MG63 (cell line): ENCODE results near the gene CRHR2. TPM values are rescaled to one million over a fixed set of nuclear protein-coding genes. Genes with fewer than 3 reads are reported as not detected.

ENCODE experiments used
- DNase-seq: peaks from one replicate; pipeline ENCODE4 v3.0.0-alpha.2; 2020
- H3K27me3 ChIP-seq: fragments of 250-450 bp; sonication (Bioruptor Pico); 2 replicates; pipeline ENCODE4 v1.5.1; 2020; ENCODE audit warnings: mild to moderate bottlenecking, moderate library complexity
- H3K36me3 ChIP-seq: fragments of 250-450 bp; sonication (Bioruptor Pico); 2 replicates; pipeline ENCODE4 v1.5.1; 2020; ENCODE audit warnings: mild to moderate bottlenecking, moderate library complexity
- H3K4me3 ChIP-seq: fragments of 250-450 bp; sonication (Bioruptor Pico); 2 replicates; pipeline ENCODE4 v1.5.1; 2020; ENCODE audit warnings: mild to moderate bottlenecking, moderate library complexity
- H3K9me3 ChIP-seq: fragments of 250-450 bp; sonication (Bioruptor Pico); 2 replicates; pipeline ENCODE4 v1.5.1; 2020; ENCODE audit warnings: mild to moderate bottlenecking, moderate library complexity
- total RNA-seq: library from RNA; depleted of rRNA; stranded (reverse); fragments of >200 nt; shearing (Covaris generic); gene quantifications from 2 replicates; pipeline ENCODE4 v1.2.3, GENCODE V29; 2014; ENCODE audit warnings: low replicate concordance; rRNA removed

The CRHR2 gene
- total RNA-seq, 1 experiment from 2014 or later = not detected

DNA sequence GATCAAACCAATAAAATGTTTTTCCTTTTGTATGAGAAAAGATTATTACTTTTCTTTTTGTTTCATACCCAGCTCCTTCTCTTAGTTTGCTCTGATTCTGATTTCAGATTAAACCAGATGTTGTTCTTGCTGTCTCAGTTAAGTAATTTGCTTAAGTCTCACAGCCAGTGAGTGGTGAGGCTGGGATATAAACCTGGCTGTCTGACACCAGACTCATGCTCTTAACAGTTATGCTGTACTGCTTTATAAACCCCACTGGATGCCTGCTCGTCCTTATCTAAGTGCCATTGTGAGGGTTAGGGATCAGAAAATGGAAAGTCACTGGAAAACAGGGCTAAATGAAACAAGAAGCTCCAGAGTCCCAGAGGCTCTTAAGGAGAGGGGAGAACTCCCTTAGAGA lies 63.3 kb downstream of the CRHR2 start:
- Histone ChIP-seq H3K27me3 (no peaks in the 10 kb centered on the region), H3K9me3 (no peaks in the 10 kb centered on the region), H3K36me3 (peaks cover 97% of the 10 kb centered on the region), H3K4me3 (no peak overlapping the region)
- no peak for DNase-seq

DNA sequence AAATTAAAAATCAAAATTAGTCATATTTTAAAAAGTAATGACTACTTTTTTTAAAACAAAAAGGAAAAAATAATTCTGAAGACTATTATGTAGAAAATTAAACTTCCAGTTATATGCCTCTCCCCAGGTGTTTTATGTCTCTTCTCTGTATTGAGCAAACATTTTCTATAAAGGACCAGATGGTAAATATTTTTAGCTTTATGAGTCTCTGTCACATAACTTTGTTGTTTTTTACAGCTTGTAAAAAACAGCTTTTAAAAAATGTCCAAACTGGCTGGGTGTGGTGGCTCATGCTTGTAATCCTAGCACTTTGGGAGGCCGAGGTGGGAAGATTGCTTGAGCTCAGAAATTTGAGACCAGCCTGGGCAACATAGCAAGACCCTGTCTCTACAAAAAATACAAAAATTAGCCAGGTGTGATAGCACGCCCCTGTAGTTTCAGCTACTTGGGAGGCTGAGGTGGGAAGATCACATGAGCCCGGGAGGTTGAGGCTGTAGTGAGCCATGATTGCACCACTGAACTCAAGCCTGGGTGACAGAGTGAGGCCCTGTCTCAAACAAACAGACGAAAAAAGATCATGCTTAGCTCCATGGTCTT lies 64.1 kb downstream of the CRHR2 start:
- Histone ChIP-seq H3K27me3 (no peaks in the 10 kb centered on the region), H3K9me3 (no peaks in the 10 kb centered on the region), H3K36me3 (peaks cover 97% of the 10 kb centered on the region), H3K4me3 (no peak overlapping the region)
- no peak for DNase-seq

DNA sequence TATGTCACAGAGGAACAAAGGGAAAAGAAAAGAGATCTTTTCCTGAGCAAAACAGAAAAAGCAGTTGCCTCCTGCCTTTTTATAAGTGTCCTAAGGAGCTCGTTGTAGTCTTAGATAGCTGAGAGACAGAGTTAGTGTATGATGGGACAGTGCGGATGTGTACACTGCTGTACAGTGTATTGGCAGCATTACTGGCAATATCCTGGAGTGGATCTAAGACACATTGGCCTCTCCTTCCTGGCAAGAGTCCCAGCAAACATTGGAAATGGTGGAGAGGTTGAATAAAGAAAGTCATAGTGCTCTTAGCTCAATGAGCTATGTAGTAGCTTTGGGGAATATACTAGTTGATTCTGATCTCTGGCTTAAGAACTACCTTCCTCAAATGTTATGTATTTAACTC lies 64.9 kb downstream of the CRHR2 start:
- H3K4me3 ChIP-seq = no peak overlapping the region
- H3K9me3 ChIP-seq = no peaks in the 10 kb centered on the region
- DNase-seq = no peak
- peaks cover 99% of the 10 kb centered on the region for H3K36me3 ChIP-seq
- no peaks in the 10 kb centered on the region for H3K27me3 ChIP-seq

DNA sequence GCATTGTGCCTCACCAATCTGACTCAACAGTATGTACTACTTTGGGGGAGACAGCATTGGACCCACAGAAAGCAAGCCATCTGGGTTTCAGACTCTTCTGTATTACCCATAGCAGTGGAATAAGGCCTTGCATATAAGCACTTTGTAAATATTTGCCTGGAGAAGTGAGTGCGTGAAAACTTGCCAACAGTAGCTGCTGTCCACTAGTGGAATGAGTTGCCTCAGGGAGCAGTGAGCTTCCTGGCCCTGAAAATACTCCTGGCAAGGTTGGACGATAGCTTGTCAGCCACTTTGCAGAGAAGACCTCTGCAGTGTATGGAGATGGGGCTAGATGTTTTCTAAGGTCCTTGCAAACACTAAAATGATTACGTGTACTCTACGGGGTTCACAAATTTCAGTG lies 65.9 kb downstream of the CRHR2 start:
- no peak for DNase-seq
- peaks cover 99% of the 10 kb centered on the region for H3K36me3 ChIP-seq

DNA sequence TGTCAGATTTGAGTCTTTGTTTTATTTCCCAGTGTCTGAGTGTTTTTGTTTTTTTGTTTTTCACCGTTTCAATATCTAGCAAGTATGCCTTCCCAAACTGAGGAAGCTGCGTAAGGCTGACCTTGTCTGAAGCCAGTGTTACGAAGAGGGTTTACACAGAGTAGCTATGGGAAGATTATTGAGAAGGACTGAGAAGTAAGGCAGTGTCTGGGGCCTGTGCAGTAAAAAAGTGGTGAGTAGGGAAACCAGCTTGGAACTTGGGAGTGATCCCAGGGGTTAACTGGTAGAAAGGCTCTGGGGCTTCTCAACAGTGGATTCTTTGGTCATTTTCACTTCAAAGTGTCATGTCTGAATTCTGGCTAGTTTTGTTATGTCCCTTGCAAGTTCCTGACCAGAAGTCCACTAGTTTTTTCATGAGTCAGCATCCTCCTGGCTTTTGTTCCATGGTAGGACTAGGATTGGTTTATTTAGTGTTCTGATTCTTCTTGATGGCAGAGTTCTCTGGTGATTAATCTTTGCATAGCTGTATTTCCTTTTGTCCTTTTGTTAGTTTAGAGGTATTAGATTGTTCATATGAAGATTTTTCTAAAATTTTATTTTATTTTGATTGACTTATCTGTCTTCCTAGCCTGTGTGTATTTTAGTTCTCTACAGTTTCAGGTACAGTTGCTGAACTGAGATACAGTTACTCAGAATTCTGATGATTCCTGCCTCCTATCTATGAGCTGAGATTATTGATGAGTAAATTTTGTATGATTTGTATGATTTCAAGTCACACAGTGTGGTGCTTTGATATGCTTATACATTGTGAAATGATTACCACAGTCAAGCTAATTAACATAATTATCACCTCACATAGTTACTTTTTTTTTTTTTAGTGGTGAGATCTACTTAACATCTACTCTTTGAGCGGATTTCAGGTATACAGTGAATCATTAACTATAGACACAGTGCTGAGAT lies 68.6 kb downstream of the CRHR2 start:
- Histone ChIP-seq H3K27me3 (no peaks in the 10 kb centered on the region), H3K36me3 (peaks cover 100% of the 10 kb centered on the region), H3K9me3 (no peaks in the 10 kb centered on the region), H3K4me3 (no peak overlapping the region)
- no peak for DNase-seq

More for the DNA sequence above, 65.9 kb downstream of the CRHR2 start:
- Histone ChIP-seq H3K9me3 (no peaks in the 10 kb centered on the region), H3K27me3 (no peaks in the 10 kb centered on the region), H3K4me3 (no peak overlapping the region)

DNA sequence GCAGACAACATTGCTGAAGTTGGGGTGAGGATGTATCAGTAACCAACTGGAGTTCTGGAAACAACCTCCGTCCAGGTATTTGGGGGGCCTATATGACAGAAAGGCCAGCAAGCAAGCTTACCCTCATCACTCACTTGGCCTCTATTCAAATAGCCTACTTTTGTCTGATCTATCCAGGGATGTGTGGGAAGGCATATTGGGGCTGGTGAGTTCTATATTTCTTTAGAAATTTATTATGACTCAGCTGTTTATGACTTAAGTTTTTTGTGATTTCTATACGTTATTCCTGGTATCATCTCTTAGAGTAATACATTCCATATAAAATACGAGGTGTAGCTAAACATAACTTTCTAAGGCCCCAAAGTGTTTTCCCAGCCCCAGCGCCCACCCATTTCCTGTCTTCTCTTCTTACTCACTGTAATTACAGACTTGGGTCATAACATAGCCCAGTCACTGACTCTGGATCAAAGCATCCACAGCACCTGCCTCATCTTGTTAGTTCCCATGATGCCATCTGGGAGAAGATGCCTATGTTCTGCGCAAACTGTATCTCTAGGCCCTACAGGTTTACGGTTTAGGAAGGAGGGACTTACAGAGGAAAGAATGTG lies 69.5 kb downstream of the CRHR2 start:
- H3K27me3 ChIP-seq = no peaks in the 10 kb centered on the region
- no peaks in the 10 kb centered on the region for H3K9me3 ChIP-seq
- H3K4me3 ChIP-seq = no peak overlapping the region
- DNase-seq = peak; percentile 37
- H3K36me3 ChIP-seq = peaks cover 100% of the 10 kb centered on the region

DNA sequence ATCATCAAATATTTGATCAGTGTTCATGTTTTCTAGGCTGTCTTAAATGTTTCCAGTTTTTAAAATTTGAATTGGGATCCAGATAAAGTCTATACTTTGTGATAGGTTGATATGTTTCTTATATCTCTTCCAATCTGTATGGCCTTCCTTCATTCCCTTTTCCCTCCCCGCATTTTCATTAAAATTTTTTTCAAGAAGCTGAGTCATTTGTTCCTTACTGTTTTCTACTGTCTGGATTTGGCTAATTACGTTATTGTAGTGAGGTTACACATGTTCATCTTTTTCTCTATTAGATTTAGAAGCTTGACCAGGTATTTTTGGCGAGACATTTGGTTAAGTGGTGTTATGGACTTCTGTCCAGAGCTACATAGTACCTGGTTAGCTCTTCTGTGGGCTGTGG lies 76.4 kb downstream of the CRHR2 start:
- Histone ChIP-seq H3K27me3 (no peaks in the 10 kb centered on the region), H3K9me3 (no peaks in the 10 kb centered on the region), H3K36me3 (peaks cover 97% of the 10 kb centered on the region), H3K4me3 (no peak overlapping the region)
- DNase-seq = no peak

DNA sequence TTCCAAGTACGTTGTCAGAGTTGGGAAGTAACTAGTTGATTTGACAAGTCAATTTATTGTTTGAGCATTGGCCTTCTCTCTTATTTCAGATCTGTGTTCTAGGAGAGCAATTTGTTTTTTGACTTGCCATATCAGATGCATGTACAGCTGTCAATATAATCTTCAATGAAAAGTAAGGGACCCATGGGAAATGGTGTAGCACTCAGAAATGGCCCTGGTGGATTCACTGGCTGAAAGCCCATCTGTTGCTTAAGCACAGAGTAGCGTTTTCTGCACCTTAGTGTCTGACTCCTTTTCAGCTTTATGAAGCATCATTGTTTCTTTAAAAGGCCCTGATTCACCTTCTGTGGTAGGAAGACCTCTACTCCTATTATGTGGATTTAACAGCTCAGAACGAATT lies 77.4 kb downstream of the CRHR2 start:
- no peak overlapping the region for H3K4me3 ChIP-seq
- DNase-seq = no peak
- H3K27me3 ChIP-seq = no peaks in the 10 kb centered on the region
- no peaks in the 10 kb centered on the region for H3K9me3 ChIP-seq
- H3K36me3 ChIP-seq = peaks cover 97% of the 10 kb centered on the region

Other genes starting within 250 kb of the CRHR2 start
- gene NOD1, start 203.7 kb downstream of the CRHR2 start, total RNA-seq = 2.1 and 2.5 TPM in 2 replicates
- 49.3 and 143 TPM in 2 replicates for gene GGCT, start 177.6 kb downstream of the CRHR2 start, total RNA-seq
- gene GARS1, start 87.6 kb downstream of the CRHR2 start, total RNA-seq = 246 and 351 TPM in 2 replicates
- 0.03 TPM in 1 of 2 replicates, not detected in the other for gene INMT, start 69.7 kb upstream of the CRHR2 start, total RNA-seq
- gene MINDY4, start 89.0 kb upstream of the CRHR2 start, total RNA-seq = 1.7 TPM in 1 of 2 replicates, not detected in the other
- not detected in 2 replicates for gene AQP1, start 229.4 kb upstream of the CRHR2 start, total RNA-seq